Measurements from ENCODE around the gene NEURL1.
"Not testable (repeated sequence)": the region's sequence is repeated elsewhere in the genome, so short reads cannot be mapped to it uniquely, and the experiment has no call there.

The NEURL1 gene

GRCh38 chr10:103622935-103623574 is 129.6 kb downstream of the NEURL1 start:
- no peak for DNase-seq (ENCODE audit: low read depth)

- no peak for DNase-seq (ENCODE audit: low read depth)
Measured at GRCh38 chr10:103626178-103626577, 132.7 kb downstream of the NEURL1 start.

GRCh38 chr10:103627111-103627892 is 133.8 kb downstream of the NEURL1 start:
- DNase-seq (ENCODE audit: low read depth): no peak

- no peak for DNase-seq (ENCODE audit: low read depth)
Measured at GRCh38 chr10:103627893-103628292, 134.4 kb downstream of the NEURL1 start.

- no peak for DNase-seq (ENCODE audit: low read depth)
Measured at GRCh38 chr10:103629581-103629980, 136.1 kb downstream of the NEURL1 start.

- no peak for DNase-seq (ENCODE audit: low read depth)
Measured at GRCh38 chr10:103630156-103630555, 136.7 kb downstream of the NEURL1 start.

- DNase-seq (ENCODE audit: low read depth): no peak
Measured at GRCh38 chr10:103632247-103632642, 138.7 kb downstream of the NEURL1 start.

GRCh38 chr10:103632871-103633270 is 139.4 kb downstream of the NEURL1 start:
- DNase-seq (ENCODE audit: low read depth): not testable (repeated sequence)

GRCh38 chr10:103633846-103634245 is 140.3 kb downstream of the NEURL1 start:
- no peak for DNase-seq (ENCODE audit: low read depth)

- DNase-seq (ENCODE audit: low read depth): no peak
Measured at GRCh38 chr10:103635580-103635979, 142.1 kb downstream of the NEURL1 start.

- no peak for DNase-seq (ENCODE audit: low read depth)
Measured at GRCh38 chr10:103636492-103636891, 143.0 kb downstream of the NEURL1 start.

- DNase-seq (ENCODE audit: low read depth): no peak
Measured at GRCh38 chr10:103637011-103637410, 143.5 kb downstream of the NEURL1 start.

- DNase-seq (ENCODE audit: low read depth): no peak
Measured at GRCh38 chr10:103637927-103638557, 144.5 kb downstream of the NEURL1 start.

- no peak for DNase-seq (ENCODE audit: low read depth)
Measured at GRCh38 chr10:103638948-103639347, 145.4 kb downstream of the NEURL1 start.

- no peak for DNase-seq (ENCODE audit: low read depth)
Measured at GRCh38 chr10:103640436-103641181, 147.1 kb downstream of the NEURL1 start.

GRCh38 chr10:103641326-103641725 is 147.8 kb downstream of the NEURL1 start:
- no peak for DNase-seq (ENCODE audit: low read depth)
